ENCODE measurements around the gene SRPK2. TPM values are rescaled to one million over a fixed set of nuclear protein-coding genes. Genes with fewer than 3 reads are reported as not detected.
"Not testable (repeated sequence)": the region's sequence is repeated elsewhere in the genome, so short reads cannot be mapped to it uniquely, and the experiment has no call there.

The SRPK2 gene
- 10 to 100 TPM in 11 of 12 donors, not detected in 1; 33.6 to 52.9 (median 43.1) TPM for polyA plus RNA-seq (ENCODE audit: insufficient read length in 12 of 12)
- long read RNA-seq, donor 1, partial matches to known transcripts, result 19 of 21 reads
- long read RNA-seq, donor 1, other reads (novel, unspliced or antisense), result 0 of 21 reads
- long read RNA-seq, donor 2, partial matches to known transcripts, result 0 of 2 reads
- long read RNA-seq, donor 2, other reads (novel, unspliced or antisense), result 0 of 2 reads
- long read RNA-seq, donor 3, partial matches to known transcripts, result 6 of 6 reads
- long read RNA-seq, donor 3, other reads (novel, unspliced or antisense), result 0 of 6 reads
- long read RNA-seq, donor 4, partial matches to known transcripts, result 12 of 12 reads
- long read RNA-seq, donor 4, other reads (novel, unspliced or antisense), result 0 of 12 reads
- long read RNA-seq, donor 5, partial matches to known transcripts, result 42 of 44 reads
- long read RNA-seq, donor 5, other reads (novel, unspliced or antisense), result 0 of 44 reads
- long read RNA-seq, donor 6, partial matches to known transcripts, result 0 of 2 reads
- long read RNA-seq, donor 6, other reads (novel, unspliced or antisense), result 0 of 2 reads
- long read RNA-seq, donor 7, partial matches to known transcripts, result 7 of 8 reads
- long read RNA-seq, donor 7, other reads (novel, unspliced or antisense), result 0 of 8 reads
- long read RNA-seq, donor 8, partial matches to known transcripts, result 23 of 27 reads
- long read RNA-seq, donor 8, other reads (novel, unspliced or antisense), result 0 of 27 reads
- long read RNA-seq, donor 9, partial matches to known transcripts, result 5 of 6 reads
- long read RNA-seq, donor 9, other reads (novel, unspliced or antisense), result 0 of 6 reads
- long read RNA-seq, donor 10, partial matches to known transcripts, result 11 of 13 reads
- long read RNA-seq, donor 10, other reads (novel, unspliced or antisense), result 0 of 13 reads
- long read RNA-seq, donor 11, partial matches to known transcripts, result 43 of 43 reads
- long read RNA-seq, donor 11, other reads (novel, unspliced or antisense), result 0 of 43 reads

DNA sequence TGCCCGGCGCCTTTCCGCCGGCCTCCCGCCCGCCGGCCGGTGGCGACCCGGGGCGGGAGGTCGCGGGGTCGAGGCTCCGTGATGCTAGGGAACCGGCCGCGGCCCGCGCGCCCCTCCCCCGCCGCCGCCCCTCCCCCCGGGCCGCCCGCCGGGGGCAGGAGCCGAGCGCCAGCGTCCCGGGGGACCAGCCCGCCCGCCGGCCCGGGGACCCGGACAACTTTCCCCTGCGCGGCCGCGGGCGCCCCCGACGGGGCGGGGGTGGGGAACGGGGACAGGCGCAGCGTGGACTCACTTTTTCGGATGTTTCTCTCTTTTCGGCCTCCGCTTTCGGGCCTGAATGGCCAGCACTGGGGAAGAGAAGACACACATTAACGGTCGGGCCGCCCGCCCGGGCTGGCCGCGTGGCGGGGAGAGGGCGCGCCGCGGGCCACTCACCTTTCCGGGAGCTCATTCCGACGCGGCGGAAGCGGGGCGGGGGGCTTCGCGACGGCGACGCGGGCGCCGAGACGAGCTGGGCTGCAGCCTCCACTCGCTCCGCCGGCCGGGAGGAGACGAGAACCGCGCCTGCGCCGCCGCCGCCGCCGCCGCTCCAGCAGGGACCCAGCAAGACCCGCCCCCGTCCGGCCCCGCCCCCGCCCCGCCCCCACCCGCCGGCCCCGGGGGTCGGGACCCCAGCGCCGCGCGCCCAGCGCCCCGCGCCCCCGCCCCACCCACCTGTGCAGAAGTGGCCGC is at the start of gene SRPK2:
Gene SRPK2, minus strand, starts transcription at position 566 of the 732 bp plus-strand sequence.
- DNase-seq, result no peak

- no peak for DNase-seq
Measured at GRCh38 chr7:105438254-105438653, 49.5 kb upstream of the SRPK2 start.

GRCh38 chr7:105437356-105437755 is 48.6 kb upstream of the SRPK2 start:
- not testable (repeated sequence) for DNase-seq

DNA sequence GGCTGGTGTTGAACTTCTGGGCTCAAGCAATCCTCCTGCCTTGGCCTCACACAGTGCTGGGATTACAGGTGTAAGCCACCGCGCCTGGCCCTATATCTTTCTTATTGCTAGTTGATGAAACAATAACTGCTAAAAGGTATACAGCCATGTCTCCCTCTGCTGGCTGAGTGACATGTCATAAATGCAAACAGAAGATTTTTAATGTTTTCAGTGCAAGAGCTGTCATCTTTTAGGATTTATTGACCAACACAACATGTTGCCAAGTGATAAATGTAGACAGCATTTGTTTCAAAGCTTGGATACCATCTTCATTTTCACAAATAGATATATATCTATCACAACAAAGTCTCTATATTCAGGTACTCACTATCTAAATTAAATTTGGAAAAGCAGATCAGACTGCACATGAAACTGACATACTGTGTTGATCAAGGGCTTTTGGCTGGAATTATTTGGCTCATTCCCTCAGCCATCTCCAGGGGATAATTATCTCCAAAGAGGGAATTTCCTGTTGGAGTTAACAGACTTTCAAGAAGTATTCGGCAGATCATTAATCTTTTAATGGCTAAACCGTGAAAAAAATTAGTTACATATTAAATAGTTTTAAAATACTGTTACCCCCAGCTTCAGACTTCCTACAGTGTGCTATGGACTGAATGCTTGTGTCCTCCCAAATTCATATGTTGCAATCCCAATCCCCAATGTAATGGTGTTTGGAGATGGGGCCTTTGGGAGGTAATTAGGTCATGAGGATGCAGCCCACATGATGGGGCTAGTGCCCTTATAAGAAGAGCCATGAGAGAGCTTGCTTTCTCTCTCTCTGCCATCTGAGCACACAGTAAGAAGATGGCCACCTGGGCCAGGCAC is 41.3 kb upstream of the SRPK2 start:
- peak; percentile 44 for DNase-seq

DNA sequence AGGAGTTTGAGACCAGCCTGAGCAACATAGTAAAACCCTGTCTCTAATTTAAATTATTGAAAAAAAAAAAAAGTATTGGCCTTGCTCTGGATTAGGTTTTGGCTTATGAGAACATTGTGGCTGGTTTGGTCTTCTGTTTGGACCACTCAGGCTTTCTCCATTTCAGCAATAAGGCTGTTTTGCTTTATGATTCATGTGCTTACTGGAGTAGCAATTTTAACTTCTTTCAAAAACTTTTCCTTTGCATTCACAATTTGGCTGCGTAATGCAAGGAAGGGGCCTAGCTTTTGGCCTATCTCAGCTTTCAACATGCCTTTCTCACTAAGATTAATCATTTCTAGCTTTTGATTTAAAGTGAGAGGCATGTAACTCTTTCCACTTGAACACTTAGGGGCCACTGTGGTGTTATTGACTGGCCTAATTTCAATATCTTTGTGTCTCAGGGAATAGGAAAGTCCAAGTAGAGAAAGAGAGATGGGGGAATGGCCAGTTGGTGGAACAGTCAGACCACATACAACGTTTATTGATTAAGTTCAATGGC is 38.0 kb upstream of the SRPK2 start:
- no peak for DNase-seq

DNA sequence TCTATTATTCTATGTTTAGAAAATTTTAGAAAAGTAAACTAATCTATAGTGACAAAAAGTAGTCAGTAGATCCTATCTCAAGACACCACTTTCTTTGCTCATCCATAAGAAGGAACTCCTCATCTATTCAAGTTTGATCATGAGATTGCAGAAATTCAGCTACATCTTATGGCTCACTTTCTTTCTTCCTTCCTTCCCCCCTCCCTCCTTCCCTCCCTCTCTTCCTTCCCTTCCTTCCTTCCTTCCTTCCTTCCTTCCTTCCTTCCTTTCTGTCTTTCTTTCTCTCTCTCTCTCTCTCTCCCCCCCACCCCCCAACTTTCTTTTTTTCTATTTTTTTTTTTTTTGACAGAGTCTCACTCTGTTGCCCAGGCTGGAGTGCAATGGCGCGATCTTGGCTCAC is 35.3 kb upstream of the SRPK2 start:
- DNase-seq, result no peak

- DNase-seq, result no peak
Measured at GRCh38 chr7:105413887-105414437, 25.2 kb upstream of the SRPK2 start.

- DNase-seq, result not testable (repeated sequence)
Measured at GRCh38 chr7:105410774-105411173, 22.1 kb upstream of the SRPK2 start.

- DNase-seq, result not testable (repeated sequence)
Measured at GRCh38 chr7:105409775-105410174, 21.1 kb upstream of the SRPK2 start.

DNA sequence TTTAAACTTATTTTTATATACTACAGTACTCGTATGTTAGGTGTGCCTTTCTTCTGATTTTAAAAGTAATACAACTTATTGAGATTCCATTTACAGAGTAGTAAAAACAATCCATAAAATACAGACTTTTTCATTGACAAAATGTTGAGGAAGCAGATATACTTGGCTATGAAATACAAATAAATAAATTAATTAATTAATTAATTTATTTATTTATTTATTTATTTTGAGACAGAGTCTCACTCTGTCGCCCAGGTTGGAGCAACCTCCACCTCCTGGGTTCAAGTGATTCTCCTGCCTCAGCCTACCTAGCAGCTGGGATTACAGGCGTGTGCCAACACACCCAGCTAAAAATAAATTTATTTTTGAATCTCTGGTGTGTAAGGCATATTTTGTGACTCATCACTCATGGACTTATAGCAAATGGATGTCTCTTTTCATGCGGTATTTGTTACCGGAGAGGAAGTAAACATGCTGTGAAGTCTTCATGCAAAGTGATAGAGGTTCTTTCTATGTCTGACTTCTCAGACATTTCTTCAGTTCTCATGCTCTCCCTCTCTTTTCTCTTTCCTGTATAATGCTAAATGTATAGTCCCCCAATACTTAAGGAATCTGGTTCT is 20.2 kb upstream of the SRPK2 start:
- no peak for DNase-seq

GRCh38 chr7:105403128-105403527 is 14.4 kb upstream of the SRPK2 start:
- DNase-seq, result no peak

- DNase-seq, result no peak
Measured at GRCh38 chr7:105402221-105403095, 13.7 kb upstream of the SRPK2 start.

GRCh38 chr7:105399043-105399725 is 10.5 kb upstream of the SRPK2 start:
- DNase-seq, result no peak

DNA sequence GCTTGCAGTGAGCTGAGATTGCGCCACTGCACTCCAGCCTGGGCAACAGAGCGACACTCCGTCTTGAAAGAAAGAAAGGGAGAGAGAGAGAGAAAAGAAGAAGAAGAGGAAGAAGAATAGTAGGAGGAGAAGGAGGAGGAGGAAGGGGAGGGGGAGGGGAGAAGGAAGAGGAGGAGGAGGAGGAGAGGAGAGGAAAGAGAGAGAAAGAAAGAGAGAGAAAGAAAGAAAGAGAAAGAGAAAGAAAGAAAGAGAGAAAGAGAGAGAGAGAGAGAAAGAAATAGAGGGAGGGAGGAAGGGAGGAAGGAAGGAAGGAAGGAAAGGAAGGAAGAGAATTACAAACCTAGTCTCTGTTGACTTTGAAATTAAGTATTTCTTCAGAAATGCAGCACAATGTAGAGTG is 7.8 kb upstream of the SRPK2 start:
- DNase-seq, result no peak

DNA sequence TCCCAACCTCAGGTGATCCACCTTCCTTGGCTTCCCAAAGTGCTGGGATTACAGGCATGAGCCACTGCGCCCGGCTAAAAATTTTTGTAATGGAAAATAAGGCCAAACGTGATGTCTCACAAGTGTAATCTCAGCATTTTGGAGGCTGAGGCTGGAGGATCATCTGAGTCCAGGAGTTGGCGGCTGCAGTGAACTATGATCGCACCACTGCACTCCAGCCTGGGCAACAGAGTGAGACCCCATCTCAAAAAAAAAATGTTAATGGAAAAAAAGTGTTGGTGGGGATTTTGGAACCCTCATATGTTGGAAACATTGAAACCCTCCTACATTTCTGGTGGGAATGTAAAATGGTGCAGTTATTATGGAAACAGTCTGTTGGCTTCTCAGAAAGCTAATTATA is 2.7 kb upstream of the SRPK2 start:
- no peak for DNase-seq

DNA sequence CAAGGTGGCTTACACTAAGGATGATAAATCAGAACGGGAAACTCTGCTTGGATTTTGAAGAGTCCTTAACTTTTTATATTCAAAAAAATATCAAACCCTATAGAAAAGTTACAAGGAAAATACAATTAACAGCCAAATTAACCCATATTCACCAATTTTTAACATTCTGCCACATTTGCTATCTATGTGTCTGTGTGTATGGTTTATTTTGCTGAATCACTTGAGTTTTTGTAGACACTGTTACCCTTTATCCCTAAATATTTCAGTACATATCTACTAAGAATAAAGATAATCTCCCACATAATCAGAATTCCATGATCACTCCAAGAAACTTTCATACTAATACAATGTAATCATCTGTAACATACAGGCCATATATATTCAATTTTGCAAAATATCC is 1.2 kb upstream of the SRPK2 start:
- no peak for DNase-seq

GRCh38 chr7:105389088-105389650 is 448 bp upstream of the SRPK2 start:
- DNase-seq, result no peak

Measured in muscle of arm (tissue), 14 donors.